SK-N-DZ (cell line): Measurements from ENCODE around the gene FLT1.

Source experiments
- DNase-seq: peaks from one replicate; pipeline ENCODE4 v3.0.0-alpha.2; 2015; ENCODE audit warnings: low spot score

The FLT1 gene

DNA sequence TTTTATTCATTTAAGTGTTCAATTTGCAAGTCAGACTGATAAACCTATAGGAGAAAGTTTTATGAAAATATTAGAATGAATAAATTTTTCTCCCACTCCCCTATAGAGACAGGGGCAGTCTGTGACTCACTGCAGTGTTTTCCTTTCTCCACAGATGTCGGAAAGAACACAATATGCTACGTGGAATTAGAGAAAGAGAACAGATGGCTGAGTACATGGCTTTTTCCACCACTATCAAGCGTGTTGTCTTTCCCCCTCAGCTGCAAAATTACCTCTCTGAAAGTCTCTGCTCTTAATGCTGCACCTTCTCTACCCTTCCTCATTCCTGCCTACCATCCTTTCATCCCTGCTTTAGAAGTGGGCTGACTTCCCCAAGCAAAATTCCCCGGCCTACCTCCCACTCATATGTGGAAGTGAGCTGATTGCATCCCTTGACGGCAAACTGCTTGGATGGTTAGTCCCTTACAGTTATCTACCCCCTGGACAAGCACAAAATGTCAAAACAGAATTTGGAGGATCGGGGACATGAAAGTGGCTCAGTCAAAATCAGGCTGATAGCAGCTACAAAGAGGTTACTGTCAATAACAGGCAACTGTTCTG is 30.0 kb downstream of the FLT1 start:
- DNase-seq: no peak

DNA sequence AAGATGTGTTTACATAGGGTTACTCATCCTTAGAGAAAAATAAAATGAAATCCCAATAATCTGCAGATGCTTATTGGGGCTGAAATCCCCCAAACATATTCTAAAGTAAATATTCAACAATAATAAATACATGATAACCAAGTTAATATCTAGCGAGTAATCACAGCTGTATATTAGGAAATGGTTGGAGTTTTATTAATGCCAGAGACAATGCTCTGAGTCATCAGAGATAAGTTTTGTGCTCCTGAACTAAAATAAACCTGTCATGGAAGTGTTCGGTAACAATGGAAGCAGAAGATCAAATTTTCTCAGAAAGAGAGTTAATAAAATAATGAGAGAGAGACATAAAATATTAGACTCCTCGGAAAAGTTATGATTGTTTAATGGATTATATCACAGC is 31.4 kb downstream of the FLT1 start:
- DNase-seq: no peak

- DNase-seq: no peak
These were observed 35.0 kb downstream of the FLT1 start for GRCh38 chr13:28459911-28460310.

DNA sequence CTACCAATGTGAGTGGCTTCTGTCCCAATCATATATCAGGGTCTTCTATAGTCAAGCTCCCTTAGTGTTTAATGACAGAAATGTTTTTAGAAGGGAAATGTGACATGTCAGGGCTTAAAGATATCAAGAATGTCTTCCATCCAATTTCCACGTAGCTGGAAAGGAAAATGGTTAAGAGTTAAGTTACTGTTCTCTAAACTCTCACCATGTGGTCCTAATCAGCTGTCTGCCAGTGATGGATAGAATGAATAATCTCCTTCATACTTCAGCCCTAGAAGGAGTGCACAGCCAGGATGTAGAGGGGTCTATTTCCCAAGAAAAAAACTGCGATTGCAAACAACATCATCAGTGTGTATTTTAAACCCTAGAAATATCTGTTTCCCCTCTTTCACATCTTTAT is 36.3 kb downstream of the FLT1 start:
- DNase-seq: no peak

- no peak for DNase-seq
These were observed 36.9 kb downstream of the FLT1 start for GRCh38 chr13:28458051-28458450.

DNA sequence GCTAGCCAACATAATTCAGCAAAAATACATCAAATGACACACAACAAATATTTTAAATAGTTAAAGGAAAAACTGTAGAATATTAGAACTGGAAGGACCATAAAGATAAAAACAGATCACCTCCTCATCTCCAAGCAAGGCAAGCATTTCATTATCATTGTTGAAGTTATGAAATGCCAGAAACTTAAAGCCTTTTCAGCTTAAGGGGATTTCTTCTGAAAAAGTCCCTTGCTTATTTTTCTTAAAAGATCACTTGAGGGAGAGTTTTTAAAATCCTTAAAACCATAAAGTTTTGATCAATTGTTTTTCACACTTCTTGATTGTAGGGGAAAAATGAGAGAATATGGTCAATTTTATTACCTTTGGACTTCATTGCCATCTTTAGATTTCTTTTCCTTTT is 37.4 kb downstream of the FLT1 start:
- DNase-seq: no peak

GRCh38 chr13:28455580-28456194 is 39.2 kb downstream of the FLT1 start:
- no peak for DNase-seq

GRCh38 chr13:28452755-28453154 is 42.2 kb downstream of the FLT1 start:
- DNase-seq: no peak

- no peak for DNase-seq
These were observed 43.3 kb downstream of the FLT1 start for GRCh38 chr13:28451482-28452217.

- no peak for DNase-seq
These were observed 44.8 kb downstream of the FLT1 start for GRCh38 chr13:28449826-28450773.

- no peak for DNase-seq
These were observed 46.1 kb downstream of the FLT1 start for GRCh38 chr13:28448651-28449358.

DNA sequence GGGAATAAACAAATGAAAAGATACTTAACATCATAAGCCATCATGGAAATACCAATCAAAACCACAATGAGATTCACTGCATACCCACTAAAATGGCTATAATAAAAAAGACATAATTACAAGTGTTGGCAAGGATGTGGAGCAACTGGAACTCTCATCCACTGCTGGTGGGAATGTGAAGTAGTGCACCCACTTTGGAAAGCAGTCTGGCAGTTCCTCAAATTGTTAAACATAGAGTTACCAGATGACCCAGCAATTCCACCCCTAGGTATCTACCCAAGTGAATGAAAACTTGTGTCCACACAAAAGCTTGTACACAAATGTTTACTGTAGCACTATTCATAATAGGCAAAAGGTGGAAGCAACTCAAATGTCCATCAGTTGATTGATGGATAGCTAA is 46.9 kb downstream of the FLT1 start:
- no peak for DNase-seq

DNA sequence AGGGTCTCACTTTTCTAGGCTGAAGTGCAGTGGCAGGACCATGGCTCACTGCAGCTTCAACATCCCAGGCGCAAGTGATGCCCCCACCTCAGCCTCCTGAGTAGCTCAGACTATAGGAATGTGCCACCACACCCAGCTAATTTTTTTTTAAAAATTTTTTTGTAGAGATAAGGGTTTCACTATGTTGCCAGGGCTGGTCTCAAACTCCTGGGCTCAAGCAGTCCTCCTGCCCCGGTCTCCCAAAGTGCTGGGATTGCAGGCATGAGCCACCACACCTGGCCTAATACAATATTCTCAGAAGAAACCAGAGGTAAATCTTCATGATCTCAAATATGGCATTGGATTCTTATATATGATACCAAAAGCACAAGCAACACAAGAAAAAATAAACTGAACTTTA is 47.7 kb downstream of the FLT1 start:
- no peak for DNase-seq

- no peak for DNase-seq
These were observed 52.1 kb downstream of the FLT1 start for GRCh38 chr13:28442839-28443238.

DNA sequence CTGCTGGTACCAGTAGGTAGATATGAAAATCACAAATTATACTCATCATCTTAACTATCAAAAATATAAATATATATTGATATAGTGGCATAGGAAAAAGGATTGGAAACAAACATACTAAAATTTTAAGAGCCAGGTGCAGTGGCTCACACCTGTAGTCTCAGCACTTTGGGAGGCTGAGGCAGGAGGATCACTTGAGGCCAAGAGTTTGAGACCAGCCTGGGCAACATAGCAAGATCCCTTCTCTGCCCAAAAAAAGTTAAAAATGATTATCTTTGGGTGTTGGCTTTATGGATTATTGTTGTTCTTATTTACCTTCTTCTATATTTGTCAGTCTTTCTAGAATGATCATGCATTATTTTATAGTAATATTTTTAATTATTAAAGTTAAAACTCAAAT is 53.4 kb downstream of the FLT1 start:
- DNase-seq: no peak

GRCh38 chr13:28440774-28441504 is 54.0 kb downstream of the FLT1 start:
- DNase-seq: no peak

- no peak for DNase-seq
These were observed 56.2 kb downstream of the FLT1 start for GRCh38 chr13:28438598-28439334.

GRCh38 chr13:28438067-28438466 is 56.9 kb downstream of the FLT1 start:
- no peak for DNase-seq

- no peak for DNase-seq
These were observed 59.0 kb downstream of the FLT1 start for GRCh38 chr13:28435917-28436316.

GRCh38 chr13:28434926-28435325 is 60.0 kb downstream of the FLT1 start:
- no peak for DNase-seq
